Body of pancreas (tissue), 4 donors: ENCODE measurements around the gene TEKT3.

Experiments
- CTCF ChIP-seq, 7 experiments: fragments of 450-650 bp in 4 of 7; fragments of 200-600 bp in 3 of 7; sonication (generic) in 3 of 7; IDR thresholded peaks; one replicate each; pipeline ENCODE4 v1.5.1; 2016 to 2019; ENCODE audit warnings: antibody characterized with exemption in 7 of 7
- POLR2A ChIP-seq, 3 donors: fragments of 450-650 bp; IDR thresholded peaks; one replicate each; pipeline ENCODE4 v1.6.1; 2016; ENCODE audit warnings: antibody characterized with exemption in 3 of 3, mild to moderate bottlenecking in 2 of 3

DNA sequence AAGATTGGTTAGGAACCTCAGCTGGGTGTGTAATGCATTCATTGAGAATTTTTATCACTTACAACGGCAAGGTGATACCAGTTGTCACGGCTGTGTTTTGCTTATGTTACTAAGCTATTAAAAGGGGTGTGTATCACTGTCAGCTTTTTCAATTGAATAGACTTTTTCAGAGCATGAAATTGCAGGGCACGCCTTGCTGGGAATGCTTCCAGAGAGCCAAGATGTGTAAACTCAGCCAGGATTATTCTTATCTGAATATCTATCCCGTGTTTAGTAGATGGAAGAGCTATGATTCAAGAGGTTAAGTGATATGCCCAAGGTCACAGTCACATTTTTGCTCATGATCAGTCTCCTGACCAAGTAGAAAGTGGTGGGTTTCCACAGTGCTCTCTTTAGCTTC, 6.6 kb upstream of the TEKT3 start:
- no peak for TF ChIP-seq CTCF (IDR thresholded peaks at IDR 0.05)
- TF ChIP-seq POLR2A (IDR thresholded peaks at IDR 0.05), result no peak
